C4-2B (cell line): ENCODE measurements around the gene GTF2H2C.

Experiments
- CTCF ChIP-seq: fragments of 450-650 bp; conservative IDR thresholded peaks from 2 replicates; pipeline ENCODE4 v1.5.1; 2017; ENCODE audit warnings: mild to moderate bottlenecking
- ZFX ChIP-seq: fragments of 450-650 bp; IDR thresholded peaks from 2 replicates; pipeline ENCODE4 v1.6.1; 2017

- TF ChIP-seq ZFX (no peak), CTCF (no peak)
Observed at GRCh38 chr5:69526660-69527059, 33.3 kb upstream of the GTF2H2C start.
